NCI-H1417 treated with DMSO at 0.1 percent for 48 hours (cell line): ENCODE data around the gene CHMP3.
"Not testable (repeated sequence)": the region's sequence is repeated elsewhere in the genome, so short reads cannot be mapped to it uniquely, and the experiment has no call there.

Source experiments
- DNase-seq: peaks from one replicate; lab custom pipeline; 2025; lab: John Stamatoyannopoulos, UW

CHMP3 gene

GRCh38 chr2:86562922-86563649 lies at the start of gene CHMP3:
Gene CHMP3 (minus strand): TSS chr2:86563443. CDS start chr2:86563348, 95 bp downstream.
- DNase-seq: peak; percentile 79

DNA sequence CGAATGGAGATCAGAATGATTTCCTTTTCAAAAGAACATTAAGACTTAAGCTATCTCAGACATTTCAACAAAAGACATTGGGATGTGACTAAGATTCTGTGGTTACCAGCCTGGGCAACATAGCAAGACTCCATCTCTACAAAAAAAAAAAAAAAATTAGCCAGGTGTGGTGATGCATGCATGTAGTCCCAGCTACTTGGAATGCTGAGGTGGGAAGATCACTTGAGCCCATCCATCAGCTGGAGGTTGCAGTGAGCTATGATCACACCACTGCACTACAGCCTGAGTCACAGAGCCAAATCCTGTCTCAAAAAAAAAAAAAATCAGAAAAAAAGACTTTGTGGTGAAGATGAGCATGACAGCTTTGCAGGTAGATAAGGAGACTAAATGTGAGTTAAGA lies 47.6 kb upstream of the CHMP3 start:
- no peak for DNase-seq

DNA sequence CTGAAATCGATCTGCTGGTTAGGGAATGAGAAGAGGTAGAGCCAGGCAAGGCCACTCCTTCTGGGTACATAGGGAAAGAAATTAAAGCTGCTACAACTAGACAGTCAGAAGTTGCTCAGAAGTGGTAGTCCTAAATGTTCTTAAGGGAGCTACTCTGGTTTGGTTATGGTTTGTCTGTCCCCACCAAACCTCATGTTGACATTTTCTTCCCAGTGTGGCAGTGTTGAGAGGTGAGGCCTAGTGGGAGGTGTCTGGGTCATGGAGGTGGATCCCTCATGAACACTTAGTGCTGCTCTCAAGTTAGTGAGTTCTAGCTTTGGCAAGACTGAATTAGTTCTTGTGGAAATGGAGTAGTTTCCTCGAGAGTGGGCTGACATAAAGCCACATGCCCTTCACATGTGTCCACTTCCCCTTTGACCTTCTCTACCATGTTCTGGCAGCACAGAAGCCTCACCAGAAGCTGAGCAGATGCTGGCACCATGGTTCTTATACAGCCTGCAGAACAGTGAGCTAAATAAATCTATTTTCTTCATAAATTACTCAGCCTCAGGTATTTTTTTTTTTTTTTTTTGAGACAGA lies 45.7 kb upstream of the CHMP3 start:
- DNase-seq: no peak

DNA sequence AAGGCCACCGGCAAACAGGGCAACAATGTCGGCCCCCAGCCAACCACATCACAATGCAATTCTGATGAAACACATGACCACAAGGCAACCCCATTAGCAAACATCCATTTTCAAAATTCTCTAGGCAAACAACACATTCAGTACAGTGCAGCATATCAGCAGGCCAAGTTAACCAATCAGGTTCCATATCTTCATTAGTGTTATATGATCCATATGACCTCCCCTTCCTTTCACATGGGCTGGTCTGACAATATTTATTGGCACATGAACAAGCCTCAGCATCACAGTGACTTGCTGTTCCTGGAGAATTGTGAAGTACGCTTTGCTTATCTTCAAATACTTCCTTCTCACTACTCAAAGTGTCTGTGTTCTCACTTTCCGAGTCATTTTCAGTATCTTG lies 40.7 kb upstream of the CHMP3 start:
- DNase-seq: no peak

DNA sequence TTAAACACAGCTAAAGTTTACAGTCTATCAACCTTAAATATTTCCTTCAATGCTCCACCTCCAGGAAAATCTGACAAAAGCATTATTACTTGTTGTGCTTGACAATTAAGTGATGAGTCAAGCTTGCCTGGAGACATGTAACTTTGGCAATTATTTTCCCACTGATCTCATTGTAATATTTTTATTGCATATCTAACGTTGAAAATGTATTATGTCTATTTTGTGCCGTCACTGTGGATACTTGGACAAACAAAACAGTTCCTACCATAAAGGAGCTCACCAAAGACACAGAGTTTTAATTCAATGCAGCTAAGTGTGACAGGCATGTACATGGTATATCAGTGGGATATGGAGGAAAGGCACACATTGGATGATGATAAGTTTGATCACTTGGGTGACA lies 35.7 kb upstream of the CHMP3 start:
- DNase-seq: no peak

DNA sequence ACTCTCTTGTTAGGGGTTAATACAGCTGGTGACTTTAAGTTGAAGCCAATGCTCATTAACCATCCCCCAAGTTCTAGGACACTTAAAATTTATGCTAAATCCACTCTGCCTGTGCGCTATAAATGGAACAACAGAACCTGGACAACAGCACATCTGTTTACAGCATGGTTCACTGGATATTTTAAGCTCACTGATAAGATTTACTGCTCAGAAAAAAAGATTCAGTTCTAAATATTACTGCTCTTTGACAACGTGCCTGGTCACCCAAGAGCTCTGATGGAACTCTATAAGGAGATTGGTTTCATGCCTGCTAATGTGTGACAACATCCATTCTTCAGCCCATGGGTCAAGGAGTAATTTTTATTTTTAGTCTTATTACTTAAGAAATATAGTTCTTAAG lies 32.9 kb upstream of the CHMP3 start:
- DNase-seq: no peak

GRCh38 chr2:86593266-86593665 lies 30.0 kb upstream of the CHMP3 start:
- no peak for DNase-seq

- no peak for DNase-seq
Measured at GRCh38 chr2:86592547-86593230, 29.4 kb upstream of the CHMP3 start.

DNA sequence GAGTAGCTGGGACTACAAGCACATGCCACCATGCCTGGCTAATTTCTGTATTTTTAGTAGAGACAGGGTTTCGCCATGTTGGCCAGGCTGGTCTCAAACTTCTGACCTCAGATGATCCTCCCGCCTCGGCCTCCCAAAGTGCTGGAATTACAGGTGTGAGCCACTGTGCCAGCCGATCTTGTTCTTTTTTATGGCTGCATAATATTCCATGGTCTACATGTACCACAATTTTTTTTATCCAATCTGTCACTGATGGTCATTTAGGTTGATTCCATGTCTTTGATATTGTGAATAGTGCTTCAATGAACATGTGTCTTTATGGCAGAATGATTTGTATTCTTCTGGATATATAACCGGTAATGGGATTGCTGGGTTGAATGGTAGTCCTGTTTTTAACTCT lies 26.5 kb upstream of the CHMP3 start:
- not testable (repeated sequence) for DNase-seq

- no peak for DNase-seq
Measured at GRCh38 chr2:86584151-86584913, 21.1 kb upstream of the CHMP3 start.

- no peak for DNase-seq
Measured at GRCh38 chr2:86580560-86580959, 17.3 kb upstream of the CHMP3 start.

DNA sequence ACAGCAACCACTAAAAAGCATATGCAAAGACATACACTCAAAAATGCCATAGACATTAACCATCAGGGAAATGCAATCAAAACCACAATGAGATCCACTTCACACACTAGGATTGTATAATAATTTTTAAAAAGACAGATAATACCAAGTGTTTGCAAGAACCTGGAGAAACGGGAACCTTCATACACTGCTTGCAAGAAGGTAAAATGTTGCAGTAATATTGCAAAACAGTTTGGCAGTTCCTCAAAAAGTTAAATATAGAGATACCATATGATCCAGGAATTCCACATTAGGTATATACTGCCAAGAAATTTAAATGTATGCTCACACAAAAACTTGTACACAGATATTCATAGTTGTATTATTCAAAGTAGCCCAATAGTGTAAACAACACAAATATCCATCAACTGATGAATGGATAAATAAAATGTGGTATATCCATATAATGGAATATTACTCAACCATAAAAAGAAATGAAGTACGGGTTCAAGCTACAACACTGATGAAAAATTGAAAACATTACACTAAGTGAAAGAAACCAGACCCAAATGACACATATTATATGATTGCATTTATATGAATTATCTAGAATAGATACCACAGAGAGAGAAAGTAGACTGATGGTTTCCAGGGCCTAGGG lies 14.7 kb upstream of the CHMP3 start:
- no peak for DNase-seq

- no peak for DNase-seq
Measured at GRCh38 chr2:86570059-86570458, 6.8 kb upstream of the CHMP3 start.

DNA sequence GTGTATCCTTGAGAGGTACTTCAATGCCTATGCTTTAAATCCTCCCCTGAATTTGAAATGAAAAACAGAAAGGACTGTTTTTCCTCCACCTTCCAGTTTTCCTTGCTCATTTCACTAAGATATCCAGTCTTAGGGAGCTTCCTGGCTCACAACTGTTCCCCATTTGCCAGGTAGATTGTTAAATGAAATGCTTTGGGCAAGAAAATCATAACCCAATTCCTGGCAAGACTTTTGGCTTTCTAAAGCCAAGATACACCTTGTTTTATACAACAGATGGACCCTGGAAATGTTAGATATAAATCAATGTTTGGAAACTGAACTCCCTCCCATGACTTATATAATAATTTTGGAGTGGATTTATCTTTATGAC lies 3.6 kb upstream of the CHMP3 start:
- no peak for DNase-seq

- DNase-seq: no peak
Measured at GRCh38 chr2:86566158-86566820, 3.0 kb upstream of the CHMP3 start.

- no peak for DNase-seq
Measured at GRCh38 chr2:86563650-86564061, 413 bp upstream of the CHMP3 start.

DNA sequence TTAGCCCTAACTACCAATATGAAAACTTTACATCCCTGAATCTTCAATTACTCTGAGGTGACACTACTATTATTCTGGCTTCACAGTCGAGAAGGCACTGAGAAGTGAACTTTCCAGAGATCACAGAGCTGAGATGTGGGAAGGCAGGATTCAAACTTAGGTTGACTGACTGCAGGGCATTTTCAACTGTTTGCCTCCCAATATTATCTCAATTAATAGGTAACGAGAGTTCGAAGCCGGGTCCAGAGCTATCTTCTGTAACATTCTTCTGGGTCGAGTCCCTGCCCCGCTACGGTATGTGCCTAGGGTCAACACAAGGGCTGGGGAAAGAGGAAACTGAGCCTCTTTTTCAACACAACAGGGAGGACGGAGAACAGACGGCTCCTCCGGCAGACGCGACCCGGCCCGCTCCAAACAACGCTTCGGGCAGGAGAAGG lies 740 bp downstream of the CHMP3 start:
- DNase-seq: no peak

GRCh38 chr2:86557836-86558235 lies 5.4 kb downstream of the CHMP3 start:
- DNase-seq: no peak

DNA sequence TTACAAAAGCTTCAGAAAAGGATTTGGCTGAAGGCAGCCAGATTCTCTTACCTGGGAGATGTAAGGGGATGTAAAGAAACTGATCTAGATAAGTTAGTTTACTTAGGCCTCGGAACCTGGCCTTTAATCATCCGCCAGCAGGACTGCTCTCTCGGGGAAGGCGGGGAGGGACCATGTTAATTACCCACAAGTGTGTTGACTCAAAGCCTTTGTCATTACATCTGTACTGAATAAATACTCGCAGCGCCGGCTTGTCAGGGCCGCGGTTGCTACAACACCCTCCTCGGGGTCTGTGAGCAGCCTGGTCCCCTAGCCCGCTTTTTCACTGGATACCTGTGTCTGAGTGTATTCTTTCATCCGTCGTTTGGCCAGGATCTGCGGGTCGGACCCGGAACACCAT lies 6.7 kb downstream of the CHMP3 start:
- no peak for DNase-seq

DNA sequence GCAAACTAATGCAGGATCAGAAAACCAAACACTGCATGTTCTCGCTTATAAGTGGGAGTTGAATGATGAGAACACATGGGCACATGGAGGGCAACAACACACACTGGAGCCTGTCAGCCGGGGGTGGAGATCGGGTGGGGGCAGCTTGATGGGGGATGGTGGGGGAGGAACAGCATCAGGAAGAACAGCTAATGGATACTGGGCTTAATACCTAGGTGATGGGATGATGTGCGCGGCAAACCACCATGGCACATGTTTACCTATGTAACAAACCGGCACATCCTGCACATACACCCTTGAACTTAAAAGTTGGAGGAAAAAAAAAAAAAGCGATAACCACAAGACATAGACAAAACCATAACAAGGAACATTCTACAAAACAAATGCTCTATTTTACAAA lies 10.4 kb downstream of the CHMP3 start:
- no peak for DNase-seq

DNA sequence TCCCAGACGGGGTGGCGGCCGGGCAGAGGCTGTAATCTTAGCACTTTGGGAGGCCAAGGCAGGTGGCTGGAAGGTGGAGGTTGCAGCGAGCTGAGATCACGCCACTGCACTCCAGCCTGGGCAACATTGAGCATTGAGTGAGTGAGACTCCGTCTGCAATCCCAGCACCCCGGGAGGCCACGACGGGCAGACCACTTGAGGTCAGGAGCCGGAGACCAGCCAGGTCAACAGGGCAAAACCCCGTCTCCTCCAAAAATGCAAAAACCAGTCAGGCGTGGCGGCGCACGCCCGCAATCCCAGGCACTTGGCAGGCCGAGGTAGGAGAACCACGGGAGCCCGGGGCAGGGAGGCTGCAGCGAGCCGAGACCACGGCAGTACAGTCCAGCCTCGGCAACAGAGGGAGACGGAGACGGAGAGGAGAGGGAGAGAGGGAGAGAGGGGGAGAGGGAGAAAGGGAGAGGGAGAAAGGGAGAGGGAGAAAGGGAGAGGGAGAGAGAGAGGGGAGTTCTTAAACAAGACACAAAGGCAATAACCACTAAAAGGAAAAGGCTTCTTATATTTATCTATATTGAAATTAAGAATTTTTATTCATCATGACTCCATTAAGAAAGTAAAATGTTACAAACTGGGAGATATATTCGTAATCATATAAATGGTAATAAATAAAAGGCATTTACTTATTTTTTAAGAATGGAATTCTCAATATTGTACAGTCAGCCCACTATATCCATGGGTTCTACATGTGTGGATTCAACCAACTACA lies 13.1 kb downstream of the CHMP3 start:
- not testable (repeated sequence) for DNase-seq
